HepG2 (cell line): ENCODE results near the gene TSPAN8. TPM values are rescaled to one million over a fixed set of nuclear protein-coding genes. Genes with fewer than 3 reads are reported as not detected.

Source experiments
- ARID5B ChIP-seq: IDR thresholded peaks from 2 replicates; pipeline ENCODE4 v1.4.0; 2020; ENCODE audit warnings: mild to moderate bottlenecking, missing genetic modification reagents
- ELF3 ChIP-seq: IDR thresholded peaks from 2 replicates; pipeline ENCODE4 v1.6.1; 2016; ENCODE audit warnings: missing genetic modification reagents, missing compliant biosample characterization
- ELK4 ChIP-seq: sonication (generic); formaldehyde crosslinking; IDR thresholded peaks from 2 replicates; pipeline ENCODE4 v1.9.0; 2021; ENCODE audit warnings: missing genetic modification reagents, borderline replicate concordance
- FOXP1 ChIP-seq, 2 experiments: fragments of 450-650 bp in 1 of 2; IDR thresholded peaks; 2 replicates each; pipeline ENCODE4 v1.6.1; 2017 to 2018; ENCODE audit warnings: antibody characterized with exemption in 1 of 2
- HDAC2 ChIP-seq: sonication (generic); formaldehyde crosslinking; IDR thresholded peaks from 2 replicates; pipeline ENCODE4 v1.4.0; 2020; ENCODE audit warnings: missing genetic modification reagents
- HIC2 ChIP-seq: sonication (generic); formaldehyde crosslinking; IDR thresholded peaks from 2 replicates; pipeline ENCODE4 v1.9.0; 2022; ENCODE audit warnings: low read depth, missing genetic modification reagents
- HMG20B ChIP-seq: conservative IDR thresholded peaks from 2 replicates; pipeline ENCODE4 v1.6.1; 2016; ENCODE audit warnings: missing genetic modification reagents, missing compliant biosample characterization
- HNF4G ChIP-seq, 2 experiments: sonication (generic) in 1 of 2; formaldehyde crosslinking in 1 of 2; IDR thresholded peaks; 2 replicates each; pipeline versions ENCODE4 v1.4.0 to v1.6.1; 2011 to 2020; ENCODE audit warnings: borderline replicate concordance in 2 of 2, low read depth in 2 of 2, mild to moderate bottlenecking in 2 of 2, low read length in 1 of 2, missing genetic modification reagents in 1 of 2, moderate library complexity in 1 of 2
- KAT2B ChIP-seq: fragments of 150-350 bp; IDR thresholded peaks from 2 replicates; pipeline ENCODE4 v1.6.1; 2014; ENCODE audit warnings: low read depth, low read length, borderline replicate concordance
- PPARG ChIP-seq: conservative IDR thresholded peaks from 2 replicates; pipeline ENCODE4 v1.6.1; 2016; ENCODE audit warnings: missing biosample characterization, missing genetic modification reagents
- RBAK ChIP-seq: sonication (generic); formaldehyde crosslinking; IDR thresholded peaks from 2 replicates; pipeline ENCODE4 v1.5.1; 2020; ENCODE audit warnings: mild to moderate bottlenecking, missing genetic modification reagents
- SAP130 ChIP-seq: IDR thresholded peaks from 2 replicates; pipeline ENCODE4 v1.6.1; 2016; ENCODE audit warnings: low read depth
- ZGPAT ChIP-seq: IDR thresholded peaks from 2 replicates; pipeline ENCODE4 v1.6.1; 2016; ENCODE audit warnings: mild to moderate bottlenecking
- ZMYM2 ChIP-seq: sonication (generic); formaldehyde crosslinking; IDR thresholded peaks from 2 replicates; pipeline ENCODE4 v1.8.0; 2022; ENCODE audit warnings: mild to moderate bottlenecking, missing genetic modification reagents
- ZNF274 ChIP-seq: sonication (generic); formaldehyde crosslinking; IDR thresholded peaks from 2 replicates; pipeline ENCODE4 v1.5.1; 2020; ENCODE audit warnings: mild to moderate bottlenecking, missing genetic modification reagents
- ZNF331 ChIP-seq: sonication (generic); formaldehyde crosslinking; IDR thresholded peaks from 2 replicates; pipeline ENCODE4 v1.4.0; 2020; ENCODE audit warnings: missing genetic modification reagents
- ZNF441 ChIP-seq: sonication (generic); formaldehyde crosslinking; IDR thresholded peaks from 2 replicates; pipeline ENCODE4 v1.7.0; 2021; ENCODE audit warnings: missing genetic modification reagents, borderline replicate concordance
- ZNF451 ChIP-seq: sonication (generic); formaldehyde crosslinking; IDR thresholded peaks from 2 replicates; pipeline ENCODE4 v1.5.0; 2020; ENCODE audit warnings: mild to moderate bottlenecking, missing genetic modification reagents
- ZNF737 ChIP-seq: sonication (generic); formaldehyde crosslinking; IDR thresholded peaks from 2 replicates; pipeline ENCODE4 v1.5.0; 2020; ENCODE audit warnings: missing genetic modification reagents, mild to moderate bottlenecking, borderline replicate concordance
- ZNF800 ChIP-seq: sonication (generic); formaldehyde crosslinking; IDR thresholded peaks from 2 replicates; pipeline ENCODE4 v1.4.0; 2020; ENCODE audit warnings: missing genetic modification reagents
- polyA plus RNA-seq, 8 experiments: library from polyadenylated mRNA; depleted of rRNA in 3 of 8; stranded (reverse) in 7 of 8; unstranded in 1 of 8; fragments of >200 nt; fragmentation: Illumina TruSeq in 4 of 8; extraction: Trizol in 4 of 8; gene quantifications; 2 replicates each; pipeline versions ENCODE4 v1.2.1 to v1.2.3, GENCODE V29; 2011 to 2016; ENCODE audit warnings: low read depth in 4 of 8, missing spikeins in 1 of 8, mixed read lengths in 1 of 8; ENCODE audit not compliant: insufficient read depth in 1 of 8
- total RNA-seq, 5 experiments: library from RNA; depleted of rRNA; stranded (reverse); fragments of >200 nt; fragmentation: Illumina TruSeq; extraction: Trizol; gene quantifications; 2 replicates each; pipeline ENCODE4 v1.2.3, GENCODE V29; 2016; ENCODE audit warnings: low read depth in 1 of 5

TSPAN8 gene
- total and polyA plus RNA-seq, 2 of the 13 experiments (the other 11 are each of a cell fraction or from before 2014, with no cell fraction given), result 3.4 to 3.9 TPM

GRCh38 chr12:71159264-71159663 lies 1.5 kb upstream of the TSPAN8 start (continued):
- TF ChIP-seq ZNF274 (CRISPR knock-in tag) (no peak), ZNF441 (no peak), ZNF451 (no peak), RBAK (CRISPR knock-in tag) (no peak), ZGPAT (CRISPR knock-in tag) (0 out of 2 replicates have a peak, but pooled peaks have one; percentile 20), FOXP1 (IDR thresholded peaks at IDR 0.05) (no peak), FOXP1 (CRISPR knock-in tag; IDR thresholded peaks at IDR 0.05) (peak; percentile 30; the same call in 1 of the 2 replicates), ZMYM2 (CRISPR knock-in tag) (no peak), KAT2B (peak; percentile 44; the same call in 1 of the 2 replicates), HIC2 (CRISPR knock-in tag) (no peak), ZNF737 (CRISPR knock-in tag) (no peak), ARID5B (peak; percentile 74), SAP130 (CRISPR knock-in tag) (no peak), HDAC2 (CRISPR knock-in tag) (no peak), HMG20B (CRISPR knock-in tag) (no peak), ELK4 (CRISPR knock-in tag) (no peak), ZNF800 (CRISPR knock-in tag) (no peak), PPARG (CRISPR knock-in tag) (peak; percentile 87), ELF3 (CRISPR knock-in tag) (peak; percentile 33; the same call in 1 of the 2 replicates), HNF4G (IDR thresholded peaks at IDR 0.05; ENCODE audit: borderline replicate concordance, low read depth, low read length) (peak; percentile 37; the same call in 1 of the 2 replicates), HNF4G (CRISPR knock-in tag; IDR thresholded peaks at IDR 0.05; ENCODE audit: borderline replicate concordance, low read depth) (no peak), ZNF331 (no peak)
